Lower lobe of right lung (tissue), 2 donors: ENCODE data around the gene ADAMTS12. TPM values are rescaled to one million over a fixed set of nuclear protein-coding genes. Genes with fewer than 3 reads are reported as not detected.

Experiments
- ATAC-seq, 2 donors: fragments of 200-7000 bp; cut with Tn5 transposase; one replicate each; pipeline ENCODE4 v1.9.1; 2020 to 2022; ENCODE audit warnings: mild to moderate bottlenecking in 2 of 2, moderate library complexity in 2 of 2
- DNase-seq: peaks from one replicate; pipeline ENCODE4 v3.0.0-alpha.2; 2020
- H3K27ac ChIP-seq: fragments of 200-600 bp; one replicate; pipeline ENCODE4 v1.8.0; 2022
- H3K27me3 ChIP-seq: fragments of 200-600 bp; one replicate; pipeline ENCODE4 v1.8.0; 2022; ENCODE audit warnings: low read depth
- H3K36me3 ChIP-seq: fragments of 200-600 bp; one replicate; pipeline ENCODE4 v1.8.0; 2022; ENCODE audit warnings: mild to moderate bottlenecking
- H3K4me1 ChIP-seq: fragments of 200-600 bp; one replicate; pipeline ENCODE4 v1.8.0; 2022
- H3K4me3 ChIP-seq: fragments of 200-600 bp; one replicate; pipeline ENCODE4 v1.8.0; 2022; ENCODE audit warnings: mild to moderate bottlenecking
- H3K9me3 ChIP-seq: fragments of 200-600 bp; one replicate; pipeline ENCODE4 v1.8.0; 2022
- CTCF ChIP-seq: fragments of 200-600 bp; IDR thresholded peaks from one replicate; pipeline ENCODE4 v1.8.0; 2022; ENCODE audit warnings: antibody characterized with exemption, mild to moderate bottlenecking
- intact Hi-C: fragments of 100-400 bp; cut with DNase I; formaldehyde crosslinking; loops from one replicate; pipeline ENCODE4 v1.11.0; 2022
- total RNA-seq: library from RNA; stranded (reverse); fragmentation: NEBNext Ultra II Directional; extraction: Animal tissue kit (Norgen Biotek cat#: 25700); gene quantifications from one replicate; pipeline ENCODE4 v1.2.1, GENCODE V29; 2021
- donor health status: DM: no; HTN: yes; CAD: no; lungs with severe emphysema.

Gene ADAMTS12
- total RNA-seq, 1 donor from 2014 or later: 7.6 TPM

- Histone ChIP-seq H3K9me3 (no peaks in the 10 kb centered on the region), H3K36me3 (no peaks in the 10 kb centered on the region), H3K4me3 (no peak overlapping the region), H3K27me3 (no peaks in the 10 kb centered on the region), H3K4me1 (peaks cover 16% of the 10 kb centered on the region), H3K27ac (no peak overlapping the region)
- no peak for TF ChIP-seq CTCF
- DNase-seq: no peak
- intact Hi-C loops: no loop called here
- ATAC-seq: no peak
Observed at GRCh38 chr5:33852319-33852718, 39.5 kb downstream of the ADAMTS12 start.

- no peak for DNase-seq
- H3K27ac ChIP-seq: no peak overlapping the region
- no peaks in the 10 kb centered on the region for H3K27me3 ChIP-seq
- H3K9me3 ChIP-seq: no peaks in the 10 kb centered on the region
- H3K36me3 ChIP-seq: no peaks in the 10 kb centered on the region
- no peak for ATAC-seq
- intact Hi-C loops: no loop called here
- no peak for TF ChIP-seq CTCF
- H3K4me1 ChIP-seq: peaks cover 9% of the 10 kb centered on the region
- H3K4me3 ChIP-seq: no peak overlapping the region
Observed at GRCh38 chr5:33850100-33850594, 41.6 kb downstream of the ADAMTS12 start.

- H3K27ac ChIP-seq: no peak overlapping the region
- no peak for TF ChIP-seq CTCF
- peaks cover under 1% of the 10 kb centered on the region for H3K4me1 ChIP-seq
- intact Hi-C loops: no loop called here
- no peaks in the 10 kb centered on the region for H3K36me3 ChIP-seq
- ATAC-seq (no peak), DNase-seq (no peak)
- no peaks in the 10 kb centered on the region for H3K9me3 ChIP-seq
- no peaks in the 10 kb centered on the region for H3K27me3 ChIP-seq
- no peak overlapping the region for H3K4me3 ChIP-seq
Observed at GRCh38 chr5:33848554-33848953, 43.2 kb downstream of the ADAMTS12 start.

- DNase-seq: no peak
- no peaks in the 10 kb centered on the region for H3K9me3 ChIP-seq
- no peak for TF ChIP-seq CTCF
- H3K4me1 ChIP-seq: no peaks in the 10 kb centered on the region
- no peak for ATAC-seq
- no peak overlapping the region for H3K27ac ChIP-seq
- no peaks in the 10 kb centered on the region for H3K27me3 ChIP-seq
- intact Hi-C loops: no loop called here
- H3K36me3 ChIP-seq: no peaks in the 10 kb centered on the region
- H3K4me3 ChIP-seq: no peak overlapping the region
Observed at GRCh38 chr5:33846851-33847250, 44.9 kb downstream of the ADAMTS12 start.

- no peaks in the 10 kb centered on the region for H3K27me3 ChIP-seq
- no peak for TF ChIP-seq CTCF
Observed at GRCh38 chr5:33843579-33843978, 48.2 kb downstream of the ADAMTS12 start.

GRCh38 chr5:33842456-33842855 is 49.3 kb downstream of the ADAMTS12 start:
- H3K4me3 ChIP-seq: no peak overlapping the region
- no peak for TF ChIP-seq CTCF
- no peak for DNase-seq

More at GRCh38 chr5:33843579-33843978, 48.2 kb downstream of the ADAMTS12 start:
- H3K4me1 ChIP-seq: no peaks in the 10 kb centered on the region
- H3K4me3 ChIP-seq: no peak overlapping the region
- H3K9me3 ChIP-seq: no peaks in the 10 kb centered on the region
- ATAC-seq (no peak), DNase-seq (no peak)
- H3K36me3 ChIP-seq: no peaks in the 10 kb centered on the region
- intact Hi-C loops: no loop called here
- H3K27ac ChIP-seq: no peak overlapping the region

More at GRCh38 chr5:33842456-33842855, 49.3 kb downstream of the ADAMTS12 start:
- H3K27ac ChIP-seq: no peak overlapping the region
- no peak for ATAC-seq
- no peaks in the 10 kb centered on the region for H3K9me3 ChIP-seq
- H3K36me3 ChIP-seq: no peaks in the 10 kb centered on the region
- H3K27me3 ChIP-seq: no peaks in the 10 kb centered on the region
- intact Hi-C loops: no loop called here
- H3K4me1 ChIP-seq: no peaks in the 10 kb centered on the region
